HepG2 (cell line): ENCODE results near the gene CR1. TPM values are rescaled to one million over a fixed set of nuclear protein-coding genes. Genes with fewer than 3 reads are reported as not detected.

Experiments
- ATAC-seq: fragments of 200-7000 bp; cut with Tn5 transposase; 3 replicates; pipeline ENCODE4 v1.9.1; 2020; ENCODE audit warnings: mild to moderate bottlenecking, moderate library complexity
- BruUV-seq: library from RNA; stranded (reverse); fragments of 400-500 nt; replicated peaks from 2 replicates; lab custom pipeline; 2021; lab: Mats Ljungman, UMichigan
- CTCF ChIA-PET: fragments of 300-600 bp; formaldehyde crosslinking; extraction: SDS; loops from one replicate; lab custom pipeline; 2021; ENCODE audit warnings: low total read pairs, inconsistent platforms, low intra/inter-chr PET ratio; lab: Yijun Ruan, JAX
- POLR2A ChIA-PET: fragments of 350-600 bp; sonication (Branson Sonifier 250); formaldehyde crosslinking; loops from one replicate; lab custom pipeline; 2020; ENCODE audit warnings: antibody characterized with exemption, inconsistent platforms; lab: Yijun Ruan, JAX
- DNase-seq: peaks from one replicate; pipeline ENCODE4 v3.0.0-alpha.2; 2015; ENCODE audit warnings: low spot score
- FAIRE-seq: peaks from 3 replicates; lab custom pipeline; 2011; peaks lifted over from hg19 to GRCh38; lab: Jason Lieb, UNC
- H2AFZ ChIP-seq: one replicate; pipeline ENCODE4 v1.6.1; 2011; ENCODE audit warnings: low read length, inconsistent platforms
- H3K27ac ChIP-seq: fragments of 300-600 bp; 3 replicates; pipeline ENCODE4 v1.8.0; 2011; ENCODE audit warnings: mixed run types, mild to moderate bottlenecking, mixed read lengths, low read length, inconsistent platforms; ENCODE audit not compliant: insufficient read depth; ENCODE audit errors: extremely low read length
- H3K27me3 ChIP-seq, 2 experiments: fragments of 200-600 bp in 1 of 2; 2 replicates in 1 of 2; 3 replicates in 1 of 2; pipeline versions ENCODE4 v1.6.0 to v1.8.0; 2011; ENCODE audit warnings: low read length in 2 of 2, mild to moderate bottlenecking in 2 of 2, moderate library complexity in 2 of 2, inconsistent platforms in 1 of 2; ENCODE audit not compliant: insufficient read depth in 2 of 2, control insufficient read depth in 1 of 2
- H3K36me3 ChIP-seq, 2 experiments: fragments of 200-600 bp in 1 of 2; replicated peaks in 1 of 2; 2 replicates in 1 of 2; 3 replicates in 1 of 2; pipeline versions ENCODE4 v1.5.1 to v1.8.0; 2011; ENCODE audit warnings: low read length in 2 of 2, inconsistent platforms in 1 of 2; ENCODE audit not compliant: insufficient read depth in 2 of 2, control insufficient read depth in 1 of 2
- H3K4me1 ChIP-seq: 2 replicates; pipeline ENCODE4 v1.5.1; 2012; ENCODE audit warnings: low read length, inconsistent platforms; ENCODE audit not compliant: insufficient read depth
- H3K4me2 ChIP-seq: 2 replicates; pipeline ENCODE4 v1.6.0; 2011; ENCODE audit warnings: low read depth, low read length, inconsistent platforms
- H3K4me3 ChIP-seq, 3 experiments: fragments of 200-600 bp in 1 of 3; sonication (generic), shearing (Covaris generic) in 1 of 3; replicated peaks in 1 of 3; 2 replicates each; pipeline ENCODE4 v1.5.1; 2011 to 2016; ENCODE audit warnings: low read length in 3 of 3, inconsistent platforms in 2 of 3, low read depth in 2 of 3, mild to moderate bottlenecking in 2 of 3, control low read depth in 1 of 3, mixed read lengths in 1 of 3; ENCODE audit not compliant: insufficient read depth in 1 of 3
- H3K79me2 ChIP-seq: one replicate; pipeline ENCODE4 v1.6.1; 2011; ENCODE audit warnings: low read length, inconsistent platforms; ENCODE audit not compliant: insufficient read depth
- H3K9ac ChIP-seq: 2 replicates; pipeline ENCODE4 v1.6.0; 2011; ENCODE audit warnings: mild to moderate bottlenecking, low read depth, low read length, inconsistent platforms; ENCODE audit not compliant: insufficient read depth
- H3K9me3 ChIP-seq: 2 replicates; pipeline ENCODE4 v1.5.1; 2012; ENCODE audit warnings: mild to moderate bottlenecking, low read length
- H4K20me1 ChIP-seq: 2 replicates; pipeline ENCODE4 v1.6.0; 2011; ENCODE audit warnings: inconsistent platforms, mild to moderate bottlenecking, low read length, moderate library complexity; ENCODE audit not compliant: insufficient read depth
- GATAD2A ChIP-seq: IDR thresholded peaks from 2 replicates; pipeline ENCODE4 v1.6.1; 2016
- IRF2 ChIP-seq: IDR thresholded peaks from 2 replicates; pipeline ENCODE4 v1.6.1; 2018; ENCODE audit warnings: missing genetic modification reagents, missing compliant biosample characterization
- MXI1 ChIP-seq: IDR thresholded peaks from 3 replicates; pipeline ENCODE4 v1.6.1; 2012; ENCODE audit warnings: low read depth, low read length, inconsistent platforms, borderline replicate concordance
- NCOA2 ChIP-seq: sonication (generic); formaldehyde crosslinking; IDR thresholded peaks from 2 replicates; pipeline ENCODE4 v1.8.0; 2022; ENCODE audit warnings: inconsistent platforms
- PHB2 ChIP-seq: fragments of 450-650 bp; IDR thresholded peaks from 2 replicates; pipeline ENCODE4 v1.6.1; 2018; ENCODE audit not compliant: partially characterized antibody
- RARG ChIP-seq: sonication (generic); formaldehyde crosslinking; IDR thresholded peaks from 2 replicates; pipeline ENCODE4 v1.4.0; 2020; ENCODE audit warnings: low read depth, mild to moderate bottlenecking, missing genetic modification reagents
- SP140L ChIP-seq: sonication (generic); formaldehyde crosslinking; IDR thresholded peaks from 2 replicates; pipeline ENCODE4 v1.4.0; 2020; ENCODE audit warnings: missing genetic modification reagents, borderline replicate concordance
- YY1 ChIP-seq: IDR thresholded peaks from 2 replicates; pipeline ENCODE4 v1.6.1; 2011; ENCODE audit warnings: low read length, low read depth, moderate library complexity, mild to moderate bottlenecking; ENCODE audit not compliant: insufficient read depth, insufficient replicate concordance
- ZNF235 ChIP-seq: sonication (generic); formaldehyde crosslinking; IDR thresholded peaks from 2 replicates; pipeline ENCODE4 v1.8.1; 2023; ENCODE audit warnings: mild to moderate bottlenecking, missing genetic modification reagents, borderline replicate concordance
- ZNF263 ChIP-seq: sonication (generic); formaldehyde crosslinking; IDR thresholded peaks from 2 replicates; pipeline ENCODE4 v1.4.0; 2020; ENCODE audit warnings: missing genetic modification reagents
- ZNF441 ChIP-seq: sonication (generic); formaldehyde crosslinking; IDR thresholded peaks from 2 replicates; pipeline ENCODE4 v1.7.0; 2021; ENCODE audit warnings: missing genetic modification reagents, borderline replicate concordance
- ZNF468 ChIP-seq: sonication (generic); formaldehyde crosslinking; IDR thresholded peaks from 2 replicates; pipeline ENCODE4 v1.8.0; 2022; ENCODE audit warnings: mild to moderate bottlenecking, moderate library complexity, missing genetic modification reagents
- WGBS: methylation state at CpG from one replicate; pipeline ENCODE4 v1.1.6; 2017; ENCODE audit warnings: low lambda C conversion rate; 5-methylcytosine and 5-hydroxymethylcytosine counted together
- in situ Hi-C: cut with HindIII; loops from 2 replicates; pipeline ENCODE4 v1.10.0; 2017; ENCODE audit warnings: low pct_unique_long_range_greater_than_20kb; ENCODE audit not compliant: extremely low pct_ligation_motif_present
- intact Hi-C: fragments of 100-400 bp; cut with micrococcal nuclease; formaldehyde crosslinking; loops from one replicate; pipeline ENCODE4 v1.10.0; 2022; ENCODE audit not compliant: unreplicated experiment
- polyA plus RNA-seq, 8 experiments: library from polyadenylated mRNA; depleted of rRNA in 3 of 8; stranded (reverse) in 7 of 8; unstranded in 1 of 8; fragments of >200 nt; fragmentation: Illumina TruSeq in 4 of 8; extraction: Trizol in 4 of 8; gene quantifications; 2 replicates each; pipeline versions ENCODE4 v1.2.1 to v1.2.3, GENCODE V29; 2011 to 2016; ENCODE audit warnings: low read depth in 4 of 8, missing spikeins in 1 of 8, mixed read lengths in 1 of 8; ENCODE audit not compliant: insufficient read depth in 1 of 8
- total RNA-seq, 5 experiments: library from RNA; depleted of rRNA; stranded (reverse); fragments of >200 nt; fragmentation: Illumina TruSeq; extraction: Trizol; gene quantifications; 2 replicates each; pipeline ENCODE4 v1.2.3, GENCODE V29; 2016; ENCODE audit warnings: low read depth in 1 of 5
- TF ChIP-seq, protein P1 (sequence below): IDR thresholded peaks from 2 replicates; pipeline ENCODE4 v1.6.1; 2018; ENCODE audit warnings: missing genetic modification reagents, mild to moderate bottlenecking, missing compliant biosample characterization
- TF ChIP-seq, protein P2 (sequence below): sonication (generic); formaldehyde crosslinking; IDR thresholded peaks from 2 replicates; pipeline ENCODE4 v1.5.0; 2020; ENCODE audit warnings: missing genetic modification reagents
- TF ChIP-seq, protein P3 (sequence below): sonication (generic); formaldehyde crosslinking; IDR thresholded peaks from 2 replicates; pipeline ENCODE4 v1.4.0; 2020; ENCODE audit warnings: missing genetic modification reagents
- TF ChIP-seq, protein P4 (sequence below): IDR thresholded peaks from 2 replicates; pipeline ENCODE4 v1.6.1; 2012; ENCODE audit warnings: inconsistent platforms
- TF ChIP-seq, protein P5 (sequence below): sonication (generic); formaldehyde crosslinking; IDR thresholded peaks from 2 replicates; pipeline ENCODE4 v1.9.0; 2021; ENCODE audit warnings: missing genetic modification reagents, mild to moderate bottlenecking, borderline replicate concordance

Gene CR1
- total and polyA plus RNA-seq, 2 of the 13 experiments (the other 11 are each of a cell fraction or from before 2014, with no cell fraction given) = not detected

DNA sequence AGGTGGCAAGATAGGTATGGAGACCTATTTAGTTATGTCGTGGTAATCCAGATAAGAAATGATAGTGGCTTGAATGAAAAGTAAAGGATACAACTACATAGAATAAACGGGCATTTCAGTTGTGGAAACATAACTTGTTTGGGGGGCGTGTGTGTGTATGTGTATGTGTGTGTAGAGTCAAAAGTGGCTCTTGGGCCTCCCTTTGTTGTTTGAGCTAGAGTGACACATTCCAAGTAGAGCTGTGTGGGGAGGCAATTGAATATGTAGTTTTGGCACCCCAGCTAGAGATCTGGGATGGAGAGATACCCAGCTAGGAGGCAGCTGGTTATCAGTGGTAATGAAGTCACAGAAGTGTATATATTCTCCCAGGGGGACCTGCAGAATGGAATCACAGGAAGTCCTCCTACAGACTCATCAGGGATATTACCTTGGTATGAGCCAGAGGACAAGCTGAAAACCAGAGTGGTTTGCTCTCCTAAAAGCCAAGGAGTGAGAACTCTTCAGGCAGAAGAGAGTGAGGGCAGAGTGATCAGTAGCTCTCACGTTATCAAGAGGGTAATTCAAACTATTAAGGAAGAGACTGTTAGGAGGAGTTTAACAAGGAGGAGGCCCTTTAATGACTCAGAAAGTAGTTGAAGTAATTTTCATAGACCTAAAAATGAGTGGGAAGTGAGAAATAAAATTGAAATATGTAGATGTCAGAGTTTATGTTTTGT lies 154.1 kb downstream of the CR1 start (continued):
- TF ChIP-seq IRF2 (CRISPR knock-in tag) (no peak), GATAD2A (CRISPR knock-in tag) (no peak), MXI1 (no peak), YY1 (no peak), ZNF441 (CRISPR knock-in tag) (no peak), SP140L (no peak)

DNA sequence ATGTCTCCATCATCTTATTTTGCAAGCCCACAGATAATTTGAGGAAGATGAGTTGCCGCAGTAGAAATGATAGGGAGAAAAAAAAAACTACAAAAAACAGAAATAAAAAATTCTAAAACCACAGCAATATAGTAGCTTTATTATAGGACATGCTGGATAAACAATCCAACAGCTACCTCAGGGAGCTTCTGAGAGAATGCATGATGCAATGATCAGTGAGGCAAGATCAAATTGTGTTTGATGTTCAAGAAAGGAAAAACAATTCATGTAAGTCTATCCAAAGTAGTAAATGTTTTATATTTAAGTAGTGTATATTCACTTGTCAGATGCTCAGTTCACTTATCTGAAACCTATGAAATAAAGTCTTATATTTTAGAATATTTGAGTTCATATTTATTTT lies 155.6 kb downstream of the CR1 start:
- Histone ChIP-seq H3K4me2 (no peak overlapping the region), H2AFZ (no peak overlapping the region), H3K27me3 (peaks cover 1 to 3% of the 10 kb centered on the region in 2 experiments; a peak in 2 of 5 replicates), H3K9me3 (no peaks in the 10 kb centered on the region), H3K79me2 (no peaks in the 10 kb centered on the region), H4K20me1 (no peaks in the 10 kb centered on the region), H3K4me3 (no peak overlapping the region), H3K36me3 (no peaks in the 10 kb centered on the region; a peak in 1 of 5 replicates), H3K27ac (no peak overlapping the region), H3K9ac (no peak overlapping the region), H3K4me1 (no peaks in the 10 kb centered on the region)
- intact Hi-C loops = no loop called here
- ChIA-PET CTCF (no interaction called here), POLR2A (no interaction called here)
- DNase-seq = no peak
- no TSS peak for BruUV-seq
- 6% methylated on average over 1 of the region's 1 CpG for WGBS
- in situ Hi-C loops = no loop called here
- TF ChIP-seq, protein P1, sequence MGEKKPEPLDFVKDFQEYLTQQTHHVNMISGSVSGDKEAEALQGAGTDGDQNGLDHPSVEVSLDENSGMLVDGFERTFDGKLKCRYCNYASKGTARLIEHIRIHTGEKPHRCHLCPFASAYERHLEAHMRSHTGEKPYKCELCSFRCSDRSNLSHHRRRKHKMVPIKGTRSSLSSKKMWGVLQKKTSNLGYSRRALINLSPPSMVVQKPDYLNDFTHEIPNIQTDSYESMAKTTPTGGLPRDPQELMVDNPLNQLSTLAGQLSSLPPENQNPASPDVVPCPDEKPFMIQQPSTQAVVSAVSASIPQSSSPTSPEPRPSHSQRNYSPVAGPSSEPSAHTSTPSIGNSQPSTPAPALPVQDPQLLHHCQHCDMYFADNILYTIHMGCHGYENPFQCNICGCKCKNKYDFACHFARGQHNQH = no peak
- TF ChIP-seq PHB2 (no peak), RARG (CRISPR knock-in tag) (no peak), ZNF468 (no peak), ZNF235 (CRISPR knock-in tag) (no peak), NCOA2 (no peak), ZNF263 (CRISPR knock-in tag) (no peak)
- TF ChIP-seq, protein P2, sequence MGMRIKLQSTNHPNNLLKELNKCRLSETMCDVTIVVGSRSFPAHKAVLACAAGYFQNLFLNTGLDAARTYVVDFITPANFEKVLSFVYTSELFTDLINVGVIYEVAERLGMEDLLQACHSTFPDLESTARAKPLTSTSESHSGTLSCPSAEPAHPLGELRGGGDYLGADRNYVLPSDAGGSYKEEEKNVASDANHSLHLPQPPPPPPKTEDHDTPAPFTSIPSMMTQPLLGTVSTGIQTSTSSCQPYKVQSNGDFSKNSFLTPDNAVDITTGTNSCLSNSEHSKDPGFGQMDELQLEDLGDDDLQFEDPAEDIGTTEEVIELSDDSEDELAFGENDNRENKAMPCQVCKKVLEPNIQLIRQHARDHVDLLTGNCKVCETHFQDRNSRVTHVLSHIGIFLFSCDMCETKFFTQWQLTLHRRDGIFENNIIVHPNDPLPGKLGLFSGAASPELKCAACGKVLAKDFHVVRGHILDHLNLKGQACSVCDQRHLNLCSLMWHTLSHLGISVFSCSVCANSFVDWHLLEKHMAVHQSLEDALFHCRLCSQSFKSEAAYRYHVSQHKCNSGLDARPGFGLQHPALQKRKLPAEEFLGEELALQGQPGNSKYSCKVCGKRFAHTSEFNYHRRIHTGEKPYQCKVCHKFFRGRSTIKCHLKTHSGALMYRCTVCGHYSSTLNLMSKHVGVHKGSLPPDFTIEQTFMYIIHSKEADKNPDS (CRISPR knock-in tag) = no peak
- TF ChIP-seq, protein P3, sequence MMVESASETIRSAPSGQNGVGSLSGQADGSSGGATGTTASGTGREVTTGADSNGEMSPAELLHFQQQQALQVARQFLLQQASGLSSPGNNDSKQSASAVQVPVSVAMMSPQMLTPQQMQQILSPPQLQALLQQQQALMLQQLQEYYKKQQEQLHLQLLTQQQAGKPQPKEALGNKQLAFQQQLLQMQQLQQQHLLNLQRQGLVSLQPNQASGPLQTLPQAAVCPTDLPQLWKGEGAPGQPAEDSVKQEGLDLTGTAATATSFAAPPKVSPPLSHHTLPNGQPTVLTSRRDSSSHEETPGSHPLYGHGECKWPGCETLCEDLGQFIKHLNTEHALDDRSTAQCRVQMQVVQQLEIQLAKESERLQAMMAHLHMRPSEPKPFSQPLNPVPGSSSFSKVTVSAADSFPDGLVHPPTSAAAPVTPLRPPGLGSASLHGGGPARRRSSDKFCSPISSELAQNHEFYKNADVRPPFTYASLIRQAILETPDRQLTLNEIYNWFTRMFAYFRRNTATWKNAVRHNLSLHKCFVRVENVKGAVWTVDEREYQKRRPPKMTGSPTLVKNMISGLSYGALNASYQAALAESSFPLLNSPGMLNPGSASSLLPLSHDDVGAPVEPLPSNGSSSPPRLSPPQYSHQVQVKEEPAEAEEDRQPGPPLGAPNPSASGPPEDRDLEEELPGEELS (CRISPR knock-in tag) = no peak
- TF ChIP-seq, protein P4, sequence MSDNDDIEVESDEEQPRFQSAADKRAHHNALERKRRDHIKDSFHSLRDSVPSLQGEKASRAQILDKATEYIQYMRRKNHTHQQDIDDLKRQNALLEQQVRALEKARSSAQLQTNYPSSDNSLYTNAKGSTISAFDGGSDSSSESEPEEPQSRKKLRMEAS = no peak
- TF ChIP-seq, protein P5, sequence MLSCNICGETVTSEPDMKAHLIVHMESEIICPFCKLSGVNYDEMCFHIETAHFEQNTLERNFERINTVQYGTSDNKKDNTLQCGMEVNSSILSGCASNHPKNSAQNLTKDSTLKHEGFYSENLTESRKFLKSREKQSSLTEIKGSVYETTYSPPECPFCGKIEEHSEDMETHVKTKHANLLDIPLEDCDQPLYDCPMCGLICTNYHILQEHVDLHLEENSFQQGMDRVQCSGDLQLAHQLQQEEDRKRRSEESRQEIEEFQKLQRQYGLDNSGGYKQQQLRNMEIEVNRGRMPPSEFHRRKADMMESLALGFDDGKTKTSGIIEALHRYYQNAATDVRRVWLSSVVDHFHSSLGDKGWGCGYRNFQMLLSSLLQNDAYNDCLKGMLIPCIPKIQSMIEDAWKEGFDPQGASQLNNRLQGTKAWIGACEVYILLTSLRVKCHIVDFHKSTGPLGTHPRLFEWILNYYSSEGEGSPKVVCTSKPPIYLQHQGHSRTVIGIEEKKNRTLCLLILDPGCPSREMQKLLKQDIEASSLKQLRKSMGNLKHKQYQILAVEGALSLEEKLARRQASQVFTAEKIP (CRISPR knock-in tag) = no peak
- no peak for FAIRE-seq
- ATAC-seq = no peak
